ENCODE data around the gene CLASRP. TPM values are rescaled to one million over a fixed set of nuclear protein-coding genes. Genes with fewer than 3 reads are reported as not detected.

Gene CLASRP
- polyA plus RNA-seq, 1 donor (not counting 4 experiments of a cell fraction or from before 2014, with no cell fraction given), result 21.4 TPM

DNA sequence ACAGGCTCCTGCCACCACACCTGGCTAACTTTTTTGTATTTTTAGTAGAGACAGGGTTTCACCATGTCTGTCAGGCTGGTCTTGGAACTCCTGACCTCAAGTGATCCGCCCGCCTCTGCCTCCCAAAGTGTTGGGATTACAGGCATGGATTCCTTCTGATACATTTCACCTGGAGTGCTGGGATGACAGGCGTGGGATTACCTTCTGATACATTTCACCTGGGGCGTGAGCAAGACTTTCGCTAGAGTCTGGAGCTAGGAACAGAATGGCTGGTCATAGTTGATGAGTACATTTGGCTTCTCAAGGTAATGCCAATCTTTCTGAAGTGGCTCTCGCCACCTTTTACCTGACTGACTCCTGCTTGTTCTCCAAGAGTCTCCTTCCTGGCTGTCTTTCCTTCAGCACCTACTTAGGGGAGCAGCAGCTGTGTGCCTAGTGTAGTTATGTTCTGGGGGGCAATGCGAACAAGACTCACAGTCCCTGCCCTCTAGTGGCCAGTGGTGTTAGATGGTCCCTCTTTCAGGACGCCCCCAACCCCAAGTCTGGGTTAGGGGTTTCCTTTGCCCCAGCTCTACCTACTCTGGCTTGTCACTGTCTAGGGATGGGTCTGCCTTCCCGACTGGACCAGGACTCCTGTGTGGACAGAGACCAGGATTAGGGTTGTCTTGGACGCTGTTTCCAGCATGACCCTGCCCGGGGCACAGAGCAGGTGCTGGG is 73.4 kb downstream of the CLASRP start:
- no peak overlapping the region for H3K4me2 ChIP-seq (ENCODE audit: control insufficient read depth, extremely low read depth, insufficient read depth, low read depth, low read length)
- dilution Hi-C loops (cut with MboI; ENCODE audit: extremely low pct_ligation_motif_present, low sequenced_read_pairs), result no loop called here
- no peaks in the 10 kb centered on the region for H3K27me3 ChIP-seq (ENCODE audit: control insufficient read depth, extremely low read depth, insufficient read depth, low read length)
- H4K20me1 ChIP-seq (ENCODE audit: control insufficient read depth, extremely low read depth, insufficient read depth, low read length), result peaks cover 23% of the 10 kb centered on the region
- H3K9me3 ChIP-seq (ENCODE audit: control insufficient read depth, low read depth, low read length), result no peaks in the 10 kb centered on the region
- H3K27ac ChIP-seq (ENCODE audit: control insufficient read depth, insufficient read depth, low read length), result no peak overlapping the region
- peaks cover 68% of the 10 kb centered on the region for H3K79me2 ChIP-seq (ENCODE audit: control insufficient read depth, insufficient read depth, low read length)
- FAIRE-seq, result no peak
- H3K4me1 ChIP-seq (ENCODE audit: control insufficient read depth, extremely low read depth, insufficient read depth, low read length), result no peaks in the 10 kb centered on the region
- H2AFZ ChIP-seq (ENCODE audit: control insufficient read depth, low read length), result no peak overlapping the region
- peaks cover 2% of the 10 kb centered on the region in 2 experiments for H3K36me3 ChIP-seq (ENCODE audit: control insufficient read depth in 2 of 2, extremely low read depth in 1 of 2, insufficient read depth in 2 of 2, low read length in 2 of 2)
- no peak overlapping the region for H3K4me3 ChIP-seq (ENCODE audit: control insufficient read depth in 2 of 3, extremely low read depth in 1 of 3, insufficient read depth in 2 of 3, low read depth in 1 of 3, low read length in 3 of 3)
- no peak for TF ChIP-seq CTCF (optimal IDR thresholded peaks at IDR 0.05 in 1 of 3, IDR thresholded peaks at IDR 0.05 in 1 of 3, conservative IDR thresholded peaks at IDR 0.05 in 1 of 3; ENCODE audit: extremely low read depth in 1 of 3, insufficient read depth in 2 of 3, low read length in 3 of 3)
- TF ChIP-seq EZH2 (IDR thresholded peaks at IDR 0.05; ENCODE audit: low read length), result no peak
- H3K9ac ChIP-seq (ENCODE audit: control insufficient read depth, extremely low read depth, insufficient read depth, low read length), result no peak overlapping the region
- H3K9me1 ChIP-seq (ENCODE audit: control insufficient read depth, extremely low read depth, insufficient read depth, low read length), result peaks cover 7% of the 10 kb centered on the region
- no peak for DNase-seq (ENCODE audit: low read depth, low spot score)

GRCh38 chr19:45113628-45114027 is 74.8 kb downstream of the CLASRP start:
- H3K27me3 ChIP-seq (ENCODE audit: control insufficient read depth, extremely low read depth, insufficient read depth, low read length), result no peaks in the 10 kb centered on the region
- no peak overlapping the region for H3K4me3 ChIP-seq (ENCODE audit: control insufficient read depth in 2 of 3, extremely low read depth in 1 of 3, insufficient read depth in 2 of 3, low read depth in 1 of 3, low read length in 3 of 3)
- no peaks in the 10 kb centered on the region for H3K4me1 ChIP-seq (ENCODE audit: control insufficient read depth, extremely low read depth, insufficient read depth, low read length)
- no peak overlapping the region for H3K9ac ChIP-seq (ENCODE audit: control insufficient read depth, extremely low read depth, insufficient read depth, low read length)
- TF ChIP-seq CTCF (optimal IDR thresholded peaks at IDR 0.05 in 1 of 3, IDR thresholded peaks at IDR 0.05 in 1 of 3, conservative IDR thresholded peaks at IDR 0.05 in 1 of 3; ENCODE audit: extremely low read depth in 1 of 3, insufficient read depth in 2 of 3, low read length in 3 of 3) (no peak), EZH2 (IDR thresholded peaks at IDR 0.05; ENCODE audit: low read length) (no peak)
- peaks cover 2% of the 10 kb centered on the region in 2 experiments for H3K36me3 ChIP-seq (ENCODE audit: control insufficient read depth in 2 of 2, extremely low read depth in 1 of 2, insufficient read depth in 2 of 2, low read length in 2 of 2)
- H3K79me2 ChIP-seq (ENCODE audit: control insufficient read depth, insufficient read depth, low read length), result peaks cover 65% of the 10 kb centered on the region
- H4K20me1 ChIP-seq (ENCODE audit: control insufficient read depth, extremely low read depth, insufficient read depth, low read length), result peaks cover 23% of the 10 kb centered on the region
- dilution Hi-C loops (cut with MboI; ENCODE audit: extremely low pct_ligation_motif_present, low sequenced_read_pairs), result no loop called here
- DNase-seq (ENCODE audit: low read depth, low spot score) (no peak), FAIRE-seq (no peak)
- no peak overlapping the region for H3K4me2 ChIP-seq (ENCODE audit: control insufficient read depth, extremely low read depth, insufficient read depth, low read depth, low read length)
- H3K27ac ChIP-seq (ENCODE audit: control insufficient read depth, insufficient read depth, low read length), result no peak overlapping the region
- H2AFZ ChIP-seq (ENCODE audit: control insufficient read depth, low read length), result no peak overlapping the region
- no peaks in the 10 kb centered on the region for H3K9me3 ChIP-seq (ENCODE audit: control insufficient read depth, low read depth, low read length)
- peaks cover 7% of the 10 kb centered on the region for H3K9me1 ChIP-seq (ENCODE audit: control insufficient read depth, extremely low read depth, insufficient read depth, low read length)
